ENCODE data around the gene DBN1. TPM values are rescaled to one million over a fixed set of nuclear protein-coding genes. Genes with fewer than 3 reads are reported as not detected.

Gene DBN1
- total RNA-seq, 1 experiment from 2014 or later: 127 TPM

DNA sequence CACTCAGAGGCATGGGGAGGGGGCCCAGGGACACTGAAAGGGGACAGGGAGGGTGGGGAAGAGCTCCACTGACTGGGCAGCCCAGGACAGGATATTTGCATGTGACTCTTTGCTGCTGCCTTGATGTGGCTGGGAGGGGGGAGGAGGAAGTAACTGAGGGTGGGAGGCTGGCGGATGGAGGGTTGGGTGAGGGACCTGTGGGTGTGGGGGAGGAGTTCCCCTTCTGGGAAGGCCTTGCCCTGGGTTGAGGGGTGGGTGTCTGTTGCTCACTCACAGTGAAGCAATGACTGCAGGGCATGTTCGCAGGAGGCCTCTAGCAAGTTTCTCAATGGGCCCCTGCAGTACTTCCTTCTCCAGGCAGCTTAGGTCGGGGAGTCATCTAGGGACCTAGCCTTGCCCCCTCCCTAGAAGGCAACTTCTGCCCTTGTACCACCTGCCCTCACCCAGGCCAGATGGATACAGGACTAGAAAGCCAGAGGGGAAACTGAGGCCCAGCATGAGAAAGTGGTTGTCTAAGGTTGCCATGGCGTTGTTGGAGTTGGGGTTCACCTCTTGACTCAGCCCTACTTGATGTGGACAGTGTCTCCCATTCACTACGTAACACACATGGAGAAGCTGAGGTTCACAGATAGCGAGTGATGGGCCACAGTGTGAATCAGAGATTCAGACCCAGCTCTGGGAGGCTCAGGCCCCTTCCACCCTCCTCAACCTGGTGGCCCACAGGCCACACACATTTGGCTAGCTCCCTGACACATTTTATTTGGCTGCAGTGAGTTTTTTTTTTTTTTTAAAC is 44.0 kb downstream of the DBN1 start:
- H3F3A ChIP-seq (ENCODE audit: low read length, unreplicated experiment): no peaks in the 10 kb centered on the region
- H3K4me2 ChIP-seq (ENCODE audit: low read length): no peak overlapping the region
- H3K9ac ChIP-seq (ENCODE audit: low read length): no peak overlapping the region
- H3K27me3 ChIP-seq (ENCODE audit: low read length): no peaks in the 10 kb centered on the region
- no TSS peak for BruUV-seq (replicated peaks)
- ATAC-seq (no peak), DNase-seq (no peak)
- peaks cover 31% of the 10 kb centered on the region for H3K79me2 ChIP-seq (ENCODE audit: low read length)
- POLR2A ChIA-PET (ENCODE audit: unreplicated experiment): no interaction called here
- H2AFZ ChIP-seq (ENCODE audit: low read length): no peak overlapping the region
- no peaks in the 10 kb centered on the region for H3K9me2 ChIP-seq (replicated peaks; ENCODE audit: low read length)
- H4K20me1 ChIP-seq (ENCODE audit: low read length): 0 out of 2 replicates have a peak, but pooled peaks cover 5% of the 10 kb centered on the region
- intact Hi-C loops (cut with micrococcal nuclease): no loop called here
- no peak overlapping the region for H3K27ac ChIP-seq (ENCODE audit: low read length)
- H3K4me3 ChIP-seq (ENCODE audit: low read length): no peak overlapping the region
- peaks cover 19% of the 10 kb centered on the region for H3K4me1 ChIP-seq (ENCODE audit: insufficient read depth, low read length)
- no peaks in the 10 kb centered on the region for H3K9me3 ChIP-seq (ENCODE audit: low read length)
- TF ChIP-seq EZH2 (IDR thresholded peaks at IDR 0.05; ENCODE audit: low read length, unreplicated experiment): no peak
- TF ChIP-seq EZH2phosphoT487 (IDR thresholded peaks at IDR 0.05; ENCODE audit: borderline replicate concordance, low read length): no peak
- TF ChIP-seq, protein P1, sequence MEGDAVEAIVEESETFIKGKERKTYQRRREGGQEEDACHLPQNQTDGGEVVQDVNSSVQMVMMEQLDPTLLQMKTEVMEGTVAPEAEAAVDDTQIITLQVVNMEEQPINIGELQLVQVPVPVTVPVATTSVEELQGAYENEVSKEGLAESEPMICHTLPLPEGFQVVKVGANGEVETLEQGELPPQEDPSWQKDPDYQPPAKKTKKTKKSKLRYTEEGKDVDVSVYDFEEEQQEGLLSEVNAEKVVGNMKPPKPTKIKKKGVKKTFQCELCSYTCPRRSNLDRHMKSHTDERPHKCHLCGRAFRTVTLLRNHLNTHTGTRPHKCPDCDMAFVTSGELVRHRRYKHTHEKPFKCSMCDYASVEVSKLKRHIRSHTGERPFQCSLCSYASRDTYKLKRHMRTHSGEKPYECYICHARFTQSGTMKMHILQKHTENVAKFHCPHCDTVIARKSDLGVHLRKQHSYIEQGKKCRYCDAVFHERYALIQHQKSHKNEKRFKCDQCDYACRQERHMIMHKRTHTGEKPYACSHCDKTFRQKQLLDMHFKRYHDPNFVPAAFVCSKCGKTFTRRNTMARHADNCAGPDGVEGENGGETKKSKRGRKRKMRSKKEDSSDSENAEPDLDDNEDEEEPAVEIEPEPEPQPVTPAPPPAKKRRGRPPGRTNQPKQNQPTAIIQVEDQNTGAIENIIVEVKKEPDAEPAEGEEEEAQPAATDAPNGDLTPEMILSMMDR (conservative IDR thresholded peaks at IDR 0.05; ENCODE audit: low read depth, low read length): no peak
- H3K36me3 ChIP-seq (ENCODE audit: low read depth, low read length): peaks cover 7% of the 10 kb centered on the region; the same call in 1 of the 2 replicates
- CTCF ChIA-PET: interaction anchor here (0.7 kb wide), 1 partner anchor 39 kb away, joined by 12 read pairs; no protein-coding TSS in a partner anchor

DNA sequence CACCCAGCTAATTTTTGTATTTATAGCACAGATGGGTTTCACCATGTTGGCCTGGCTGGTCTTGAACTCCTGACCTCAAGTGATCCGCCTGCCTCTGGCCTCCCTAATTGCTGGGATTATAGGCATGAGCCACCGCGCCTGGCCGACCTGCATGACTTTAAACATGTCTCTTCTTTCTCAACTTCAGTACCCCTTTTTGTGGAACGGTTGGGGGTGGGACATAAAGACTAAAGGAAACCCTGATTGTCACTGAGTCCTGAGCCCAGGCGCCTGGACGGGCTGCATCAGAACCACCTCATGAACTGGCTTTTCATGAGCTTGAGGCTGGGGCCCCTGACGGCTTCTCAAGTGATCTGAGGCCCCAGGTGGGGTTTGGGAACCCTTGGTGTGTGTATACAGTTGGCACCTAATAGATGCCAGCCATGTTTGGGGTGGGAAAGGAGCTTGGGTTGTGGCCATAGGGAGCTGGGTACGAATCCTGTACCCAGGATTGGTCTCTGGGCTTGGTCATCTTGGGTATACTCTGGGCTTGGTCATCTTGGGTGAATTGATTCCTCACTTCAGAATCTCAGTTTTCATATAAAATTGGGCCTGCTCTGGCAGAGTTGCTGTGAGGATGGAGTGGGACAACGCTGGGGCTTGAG is 44.7 kb downstream of the DBN1 start:
- H3K27ac ChIP-seq (ENCODE audit: low read length): no peak overlapping the region
- intact Hi-C loops (cut with micrococcal nuclease): no loop called here
- H3K9me3 ChIP-seq (ENCODE audit: low read length): no peaks in the 10 kb centered on the region
- peaks cover 19% of the 10 kb centered on the region for H3K4me1 ChIP-seq (ENCODE audit: insufficient read depth, low read length)
- BruUV-seq (replicated peaks): no TSS peak
- CTCF ChIA-PET: no interaction called here
- H4K20me1 ChIP-seq (ENCODE audit: low read length): 0 out of 2 replicates have a peak, but pooled peaks cover 5% of the 10 kb centered on the region
- no peak for ATAC-seq
- H3K27me3 ChIP-seq (ENCODE audit: low read length): no peaks in the 10 kb centered on the region
- no peak overlapping the region for H3K9ac ChIP-seq (ENCODE audit: low read length)
- TF ChIP-seq, protein P1 (conservative IDR thresholded peaks at IDR 0.05; ENCODE audit: low read depth, low read length): no peak
- TF ChIP-seq EZH2 (IDR thresholded peaks at IDR 0.05; ENCODE audit: low read length, unreplicated experiment) (no peak), EZH2phosphoT487 (IDR thresholded peaks at IDR 0.05; ENCODE audit: borderline replicate concordance, low read length) (no peak)
- H2AFZ ChIP-seq (ENCODE audit: low read length): no peak overlapping the region
- DNase-seq: no peak
- H3F3A ChIP-seq (ENCODE audit: low read length, unreplicated experiment): no peaks in the 10 kb centered on the region
- peaks cover 3% of the 10 kb centered on the region; the same call in 1 of the 2 replicates for H3K36me3 ChIP-seq (ENCODE audit: low read depth, low read length)
- POLR2A ChIA-PET (ENCODE audit: unreplicated experiment): no interaction called here
- peak overlapping the region; percentile 99; the same call in 1 of the 2 replicates for H3K4me2 ChIP-seq (ENCODE audit: low read length)
- no peaks in the 10 kb centered on the region for H3K9me2 ChIP-seq (replicated peaks; ENCODE audit: low read length)
- peaks cover 31% of the 10 kb centered on the region for H3K79me2 ChIP-seq (ENCODE audit: low read length)
- no peak overlapping the region for H3K4me3 ChIP-seq (ENCODE audit: low read length)

Measured in PC-3 (cell line).